ENCODE results near the gene DCBLD2. TPM values are rescaled to one million over a fixed set of nuclear protein-coding genes. Genes with fewer than 3 reads are reported as not detected.
"Not testable (repeated sequence)": the region's sequence is repeated elsewhere in the genome, so short reads cannot be mapped to it uniquely, and the experiment has no call there.

Gene DCBLD2
- total RNA-seq, 1 experiment from 2014 or later = 91.7 TPM

DNA sequence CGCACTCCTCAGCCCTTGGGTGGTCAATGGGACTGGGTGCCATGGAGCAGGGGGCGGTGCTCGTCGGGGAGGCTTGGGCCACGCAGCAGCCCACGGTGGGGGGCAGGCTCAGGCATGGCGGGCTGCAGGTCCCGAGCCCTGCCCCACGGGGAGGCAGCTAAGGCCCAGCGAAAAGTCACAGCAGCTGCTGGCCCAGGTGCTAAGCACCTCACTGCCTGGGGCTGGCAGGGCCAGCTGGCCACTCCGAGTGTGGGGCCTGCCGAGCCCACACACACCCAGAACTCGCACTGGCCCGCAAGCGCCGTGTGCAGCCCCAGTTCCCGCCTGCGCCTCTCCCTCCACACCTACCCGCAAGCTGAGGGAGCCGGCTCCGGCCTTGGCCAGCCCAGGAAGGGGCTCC, 43.5 kb downstream of the DCBLD2 start:
- DNase-seq (ENCODE audit: low read depth, low spot score); in situ Hi-C loops (cut with HindIII; ENCODE audit: low pct_unique_long_range_greater_than_20kb, low sequenced_read_pairs): not testable (repeated sequence)

DNA sequence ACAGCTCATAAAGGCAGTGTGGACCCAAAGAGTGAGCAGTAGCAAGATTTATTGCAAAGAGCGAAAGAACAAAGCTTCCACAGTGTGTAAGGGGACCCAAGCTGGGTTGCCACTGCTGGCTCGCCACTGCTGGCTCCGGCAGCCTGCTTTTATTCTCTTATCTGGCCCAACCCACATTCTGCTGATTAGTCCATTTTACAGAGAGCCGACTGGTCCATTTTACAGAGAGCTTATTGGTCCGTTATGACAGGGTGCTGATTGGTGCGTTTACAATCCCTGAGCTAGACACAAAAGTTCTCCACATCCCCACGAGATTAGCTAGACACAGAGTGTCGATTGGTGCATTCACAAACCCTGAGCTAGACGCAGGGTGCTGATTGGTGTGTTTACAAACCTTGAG, 44.2 kb downstream of the DCBLD2 start:
- in situ Hi-C loops (cut with HindIII; ENCODE audit: low pct_unique_long_range_greater_than_20kb, low sequenced_read_pairs); DNase-seq (ENCODE audit: low read depth, low spot score): not testable (repeated sequence)

- no peak for DNase-seq (ENCODE audit: low read depth, low spot score)
- in situ Hi-C loops (cut with HindIII; ENCODE audit: low pct_unique_long_range_greater_than_20kb, low sequenced_read_pairs) = no loop called here
Measured at GRCh38 chr3:98856724-98857123, 44.8 kb downstream of the DCBLD2 start.

DNA sequence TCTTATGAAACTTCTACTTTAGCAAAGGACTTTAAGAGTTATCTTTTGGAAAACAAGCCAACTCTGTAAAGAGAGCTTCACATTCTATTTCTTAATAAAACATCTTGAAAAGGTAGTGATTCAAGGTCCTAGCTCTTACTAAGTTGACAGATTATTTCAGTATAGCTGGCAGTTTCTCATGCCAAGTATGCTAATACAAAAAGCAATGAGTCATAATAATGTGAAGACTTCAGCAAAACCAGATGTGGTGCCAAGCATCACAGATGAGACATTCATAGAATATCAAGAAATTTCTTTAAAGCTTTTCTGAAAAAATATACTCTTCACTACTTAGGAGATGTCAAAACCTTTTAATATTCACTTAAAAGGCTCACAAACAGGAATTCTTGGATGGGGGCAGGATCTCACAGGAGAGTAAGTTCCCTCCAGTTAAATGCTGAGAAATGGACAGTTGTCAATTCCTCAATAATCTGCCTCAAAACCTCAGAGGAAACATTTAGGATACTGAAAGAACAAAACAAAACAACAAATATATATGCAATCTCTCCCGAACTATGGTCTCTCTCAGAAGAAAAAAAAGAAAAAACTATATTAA, 45.6 kb downstream of the DCBLD2 start:
- in situ Hi-C loops (cut with HindIII; ENCODE audit: low pct_unique_long_range_greater_than_20kb, low sequenced_read_pairs) = no loop called here
- DNase-seq (ENCODE audit: low read depth, low spot score) = peak; percentile 31

- in situ Hi-C loops (cut with HindIII; ENCODE audit: low pct_unique_long_range_greater_than_20kb, low sequenced_read_pairs) = loop anchor here (25.0 kb wide), 1 partner anchor 139 kb away; no protein-coding TSS in a partner anchor
- no peak for DNase-seq (ENCODE audit: low read depth, low spot score)
Measured at GRCh38 chr3:98848108-98848507, 53.4 kb downstream of the DCBLD2 start.

DNA sequence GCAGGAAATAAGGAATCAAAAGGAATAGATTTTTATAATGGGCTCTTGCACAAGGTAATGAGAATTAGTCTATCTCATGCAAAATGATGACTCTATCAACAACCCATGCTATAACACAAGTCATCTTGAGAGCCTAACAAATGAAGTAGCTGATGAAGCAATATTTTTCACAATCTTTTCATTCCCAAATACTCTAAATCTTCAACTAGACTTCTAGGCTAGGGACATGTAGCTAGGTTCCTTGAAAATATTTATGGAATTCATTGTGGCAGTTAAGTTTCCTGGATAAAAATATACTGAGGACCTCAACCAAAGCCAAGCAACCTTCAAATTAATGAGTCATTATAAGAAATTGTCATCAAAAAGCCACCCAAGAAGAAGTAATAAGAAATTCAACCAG, 55.4 kb downstream of the DCBLD2 start:
- no peak for DNase-seq (ENCODE audit: low read depth, low spot score)

GRCh38 chr3:98843266-98843959, 58.1 kb downstream of the DCBLD2 start:
- DNase-seq (ENCODE audit: low read depth, low spot score) = no peak
- in situ Hi-C loops (cut with HindIII; ENCODE audit: low pct_unique_long_range_greater_than_20kb, low sequenced_read_pairs) = loop anchor here (25.0 kb wide), 1 partner anchor 144 kb away; no protein-coding TSS in a partner anchor

More for the DNA sequence above, 55.4 kb downstream of the DCBLD2 start:
- in situ Hi-C loops (cut with HindIII; ENCODE audit: low pct_unique_long_range_greater_than_20kb, low sequenced_read_pairs) = loop anchor here (25.0 kb wide), 1 partner anchor 141 kb away; no protein-coding TSS in a partner anchor

DNA sequence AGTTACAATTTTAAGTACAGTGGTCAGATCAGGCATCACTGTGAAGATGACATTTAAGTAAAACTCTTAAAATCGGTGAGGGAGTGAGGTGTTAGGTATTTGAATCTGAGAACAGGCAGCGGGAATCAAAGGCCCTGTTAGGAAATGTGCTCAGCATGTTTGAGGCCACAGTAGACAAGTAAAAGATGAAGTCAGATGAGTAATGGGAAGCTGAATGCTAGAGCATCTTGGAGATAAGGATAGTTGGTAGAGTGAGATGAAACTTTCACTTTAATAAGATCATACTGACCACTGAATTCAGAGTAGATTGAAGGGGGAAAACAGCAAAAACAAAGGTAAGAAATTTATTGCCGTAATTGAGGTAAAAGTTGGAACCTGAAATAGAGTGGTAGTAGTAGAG, 61.6 kb downstream of the DCBLD2 start:
- no peak for DNase-seq (ENCODE audit: low read depth, low spot score)
- in situ Hi-C loops (cut with HindIII; ENCODE audit: low pct_unique_long_range_greater_than_20kb, low sequenced_read_pairs) = loop anchor here (25.0 kb wide), 1 partner anchor 147 kb away; no protein-coding TSS in a partner anchor

GRCh38 chr3:98831060-98831459, 70.4 kb downstream of the DCBLD2 start:
- in situ Hi-C loops (cut with HindIII; ENCODE audit: low pct_unique_long_range_greater_than_20kb, low sequenced_read_pairs) = loop anchor here (25.0 kb wide), 1 partner anchor 156 kb away; no protein-coding TSS in a partner anchor
- DNase-seq (ENCODE audit: low read depth, low spot score) = not testable (repeated sequence)

DNA sequence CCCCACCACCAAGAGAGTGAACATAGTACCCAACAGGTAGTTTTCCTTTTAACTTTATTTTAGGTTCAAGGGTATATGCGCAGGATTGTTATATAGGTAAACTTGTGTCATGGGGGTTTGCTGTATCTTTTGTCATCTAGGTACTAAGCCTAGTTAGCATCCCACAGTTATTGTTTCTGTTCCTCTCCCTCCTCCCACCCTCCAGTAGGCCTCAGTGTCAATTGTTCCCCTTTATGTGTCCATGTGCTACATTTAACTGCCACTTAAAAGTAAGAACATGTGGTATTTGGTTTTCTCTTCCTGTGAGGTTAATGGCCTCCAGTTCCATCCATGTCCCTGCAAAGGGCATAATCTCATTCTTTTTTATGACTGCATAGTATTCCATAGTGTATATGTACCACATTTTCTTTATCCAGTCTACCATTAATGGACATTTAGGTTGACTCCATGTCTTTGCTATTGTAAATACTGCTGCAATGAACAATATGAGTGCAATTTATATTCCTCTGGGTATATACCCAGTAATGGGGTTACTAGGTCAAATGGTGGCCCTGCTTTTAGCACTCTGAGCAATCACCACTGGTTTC, 72.2 kb downstream of the DCBLD2 start:
- in situ Hi-C loops (cut with HindIII; ENCODE audit: low pct_unique_long_range_greater_than_20kb, low sequenced_read_pairs) = loop anchor here (25.0 kb wide), 1 partner anchor 158 kb away; no protein-coding TSS in a partner anchor
- no peak for DNase-seq (ENCODE audit: low read depth, low spot score)

- in situ Hi-C loops (cut with HindIII; ENCODE audit: low pct_unique_long_range_greater_than_20kb, low sequenced_read_pairs) = loop anchor here (25.0 kb wide), 1 partner anchor 160 kb away; no protein-coding TSS in a partner anchor
- no peak for DNase-seq (ENCODE audit: low read depth, low spot score)
Measured at GRCh38 chr3:98827221-98827920, 74.1 kb downstream of the DCBLD2 start.

DNA sequence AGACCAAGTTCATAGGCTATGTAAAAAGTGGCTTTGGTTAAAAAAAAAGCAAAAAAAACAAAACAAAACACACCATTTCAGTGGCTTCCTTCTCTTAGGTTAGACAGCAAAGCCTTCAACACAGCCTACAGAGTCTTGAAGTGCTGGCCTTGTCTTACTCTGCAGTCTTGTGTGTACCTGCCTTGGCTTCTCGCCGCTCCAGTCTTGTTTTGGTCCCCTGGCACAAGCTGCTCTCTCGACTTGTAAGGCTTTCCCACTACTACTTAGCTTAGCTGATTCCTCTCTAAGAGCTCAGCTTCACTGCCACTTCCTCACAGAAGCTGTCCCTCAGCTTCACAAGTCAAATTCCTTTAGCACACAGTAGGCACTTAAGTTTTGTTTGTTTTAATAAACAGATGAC, 75.4 kb downstream of the DCBLD2 start:
- no peak for DNase-seq (ENCODE audit: low read depth, low spot score)
- in situ Hi-C loops (cut with HindIII; ENCODE audit: low pct_unique_long_range_greater_than_20kb, low sequenced_read_pairs) = loop anchor here (25.0 kb wide), 1 partner anchor 161 kb away; no protein-coding TSS in a partner anchor

DNA sequence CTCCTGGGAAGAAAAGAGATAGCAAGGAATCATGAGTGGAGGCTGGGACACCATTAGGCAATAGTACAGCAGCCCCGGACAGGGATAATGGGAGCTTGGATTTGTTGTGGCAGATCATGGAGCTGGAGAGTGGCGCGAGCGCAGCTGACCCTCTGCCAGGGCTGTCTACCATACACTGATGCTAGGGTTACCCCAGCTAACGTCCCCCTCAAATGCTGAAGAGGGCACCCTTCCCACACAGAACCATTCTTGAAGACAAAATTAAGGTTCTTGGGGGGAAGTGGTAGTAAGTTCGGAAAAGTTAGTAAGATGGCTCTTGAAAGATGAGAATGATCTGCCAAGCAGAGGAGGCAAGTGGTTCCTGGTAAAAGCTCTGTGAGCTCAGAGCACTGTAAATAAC, 77.2 kb downstream of the DCBLD2 start:
- DNase-seq (ENCODE audit: low read depth, low spot score) = no peak
- in situ Hi-C loops (cut with HindIII; ENCODE audit: low pct_unique_long_range_greater_than_20kb, low sequenced_read_pairs) = no loop called here

GRCh38 chr3:98823791-98824190, 77.7 kb downstream of the DCBLD2 start:
- DNase-seq (ENCODE audit: low read depth, low spot score) = no peak
- in situ Hi-C loops (cut with HindIII; ENCODE audit: low pct_unique_long_range_greater_than_20kb, low sequenced_read_pairs) = no loop called here

GRCh38 chr3:98821063-98821462, 80.4 kb downstream of the DCBLD2 start:
- in situ Hi-C loops (cut with HindIII; ENCODE audit: low pct_unique_long_range_greater_than_20kb, low sequenced_read_pairs) = no loop called here
- DNase-seq (ENCODE audit: low read depth, low spot score) = no peak

- peak; percentile 77 for DNase-seq (ENCODE audit: low read depth, low spot score)
- in situ Hi-C loops (cut with HindIII; ENCODE audit: low pct_unique_long_range_greater_than_20kb, low sequenced_read_pairs) = no loop called here
Measured at GRCh38 chr3:98817547-98818041, 83.9 kb downstream of the DCBLD2 start.

DNA sequence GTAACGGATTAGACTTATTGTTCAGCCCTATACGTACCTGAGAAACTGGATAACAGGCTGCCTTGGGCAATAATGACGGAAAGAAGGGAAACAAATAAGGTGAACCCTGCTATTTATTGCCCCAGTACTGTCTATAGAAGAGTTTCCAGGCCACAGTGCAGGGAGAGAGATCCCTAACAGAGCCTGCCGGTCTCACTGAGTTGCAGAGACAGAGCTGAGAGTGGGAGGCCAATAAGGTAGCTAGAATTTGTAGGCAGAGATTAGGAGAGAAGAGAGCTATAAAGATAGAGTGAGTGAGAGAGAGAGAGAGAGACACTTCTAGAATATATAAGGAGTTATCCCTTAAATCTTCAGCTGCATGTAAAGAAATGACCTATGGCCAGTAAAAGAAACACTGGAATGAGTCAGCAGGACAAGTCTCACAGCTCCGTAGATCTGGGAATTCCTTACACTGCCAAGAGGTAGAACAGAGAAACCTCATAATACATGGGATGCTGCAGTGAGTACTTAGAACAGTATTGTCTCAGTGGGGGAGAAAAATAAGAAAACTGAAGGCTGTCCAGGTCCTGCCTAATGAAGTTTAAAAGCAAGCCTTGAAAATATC, 86.6 kb downstream of the DCBLD2 start:
- in situ Hi-C loops (cut with HindIII; ENCODE audit: low pct_unique_long_range_greater_than_20kb, low sequenced_read_pairs) = no loop called here
- DNase-seq (ENCODE audit: low read depth, low spot score) = peak; percentile 42

Measured in SK-MEL-5 (cell line).